HepG2 (cell line): ENCODE measurements around the gene DCUN1D2. TPM values are rescaled to one million over a fixed set of nuclear protein-coding genes. Genes with fewer than 3 reads are reported as not detected.
A peak's percentile ranks its signal among the peaks of the same experiment; 100 is the strongest.

Experiments used
- ATAC-seq: fragments of 200-7000 bp; cut with Tn5 transposase; 3 replicates; pipeline ENCODE4 v1.9.1; 2020; ENCODE audit warnings: mild to moderate bottlenecking, moderate library complexity
- BruUV-seq: library from RNA; stranded (reverse); fragments of 400-500 nt; replicated peaks from 2 replicates; lab custom pipeline; 2021; lab: Mats Ljungman, UMichigan
- CTCF ChIA-PET: fragments of 300-600 bp; formaldehyde crosslinking; extraction: SDS; loops from one replicate; lab custom pipeline; 2021; ENCODE audit warnings: low total read pairs, inconsistent platforms, low intra/inter-chr PET ratio; lab: Yijun Ruan, JAX
- POLR2A ChIA-PET: fragments of 350-600 bp; sonication (Branson Sonifier 250); formaldehyde crosslinking; loops from one replicate; lab custom pipeline; 2020; ENCODE audit warnings: antibody characterized with exemption, inconsistent platforms; lab: Yijun Ruan, JAX
- DNase-seq: peaks from one replicate; pipeline ENCODE4 v3.0.0-alpha.2; 2015; ENCODE audit warnings: low spot score
- FAIRE-seq: peaks from 3 replicates; lab custom pipeline; 2011; peaks lifted over from hg19 to GRCh38; lab: Jason Lieb, UNC
- H2AFZ ChIP-seq: one replicate; pipeline ENCODE4 v1.6.1; 2011; ENCODE audit warnings: low read length, inconsistent platforms
- H3K27ac ChIP-seq: fragments of 300-600 bp; 3 replicates; pipeline ENCODE4 v1.8.0; 2011; ENCODE audit warnings: mixed run types, mild to moderate bottlenecking, mixed read lengths, low read length, inconsistent platforms; ENCODE audit not compliant: insufficient read depth; ENCODE audit errors: extremely low read length
- H3K27me3 ChIP-seq, 2 experiments: fragments of 200-600 bp in 1 of 2; 2 replicates in 1 of 2; 3 replicates in 1 of 2; pipeline versions ENCODE4 v1.6.0 to v1.8.0; 2011; ENCODE audit warnings: low read length in 2 of 2, mild to moderate bottlenecking in 2 of 2, moderate library complexity in 2 of 2, inconsistent platforms in 1 of 2; ENCODE audit not compliant: insufficient read depth in 2 of 2, control insufficient read depth in 1 of 2
- H3K36me3 ChIP-seq, 2 experiments: fragments of 200-600 bp in 1 of 2; replicated peaks in 1 of 2; 2 replicates in 1 of 2; 3 replicates in 1 of 2; pipeline versions ENCODE4 v1.5.1 to v1.8.0; 2011; ENCODE audit warnings: low read length in 2 of 2, inconsistent platforms in 1 of 2; ENCODE audit not compliant: insufficient read depth in 2 of 2, control insufficient read depth in 1 of 2
- H3K4me1 ChIP-seq: 2 replicates; pipeline ENCODE4 v1.5.1; 2012; ENCODE audit warnings: low read length, inconsistent platforms; ENCODE audit not compliant: insufficient read depth
- H3K4me2 ChIP-seq: 2 replicates; pipeline ENCODE4 v1.6.0; 2011; ENCODE audit warnings: low read depth, low read length, inconsistent platforms
- H3K4me3 ChIP-seq, 3 experiments: fragments of 200-600 bp in 1 of 3; sonication (generic), shearing (Covaris generic) in 1 of 3; replicated peaks in 1 of 3; 2 replicates each; pipeline ENCODE4 v1.5.1; 2011 to 2016; ENCODE audit warnings: low read length in 3 of 3, inconsistent platforms in 2 of 3, low read depth in 2 of 3, mild to moderate bottlenecking in 2 of 3, control low read depth in 1 of 3, mixed read lengths in 1 of 3; ENCODE audit not compliant: insufficient read depth in 1 of 3
- H3K79me2 ChIP-seq: one replicate; pipeline ENCODE4 v1.6.1; 2011; ENCODE audit warnings: low read length, inconsistent platforms; ENCODE audit not compliant: insufficient read depth
- H3K9ac ChIP-seq: 2 replicates; pipeline ENCODE4 v1.6.0; 2011; ENCODE audit warnings: mild to moderate bottlenecking, low read depth, low read length, inconsistent platforms; ENCODE audit not compliant: insufficient read depth
- H3K9me3 ChIP-seq: 2 replicates; pipeline ENCODE4 v1.5.1; 2012; ENCODE audit warnings: mild to moderate bottlenecking, low read length
- H4K20me1 ChIP-seq: 2 replicates; pipeline ENCODE4 v1.6.0; 2011; ENCODE audit warnings: inconsistent platforms, mild to moderate bottlenecking, low read length, moderate library complexity; ENCODE audit not compliant: insufficient read depth
- MED8 ChIP-seq: sonication (generic); formaldehyde crosslinking; IDR thresholded peaks from 2 replicates; pipeline ENCODE4 v1.8.1; 2023; ENCODE audit warnings: mild to moderate bottlenecking, missing genetic modification reagents; ENCODE audit not compliant: insufficient replicate concordance
- NR2F1 ChIP-seq, 2 experiments: fragments of 450-650 bp in 1 of 2; formaldehyde crosslinking in 1 of 2; IDR thresholded peaks; 2 replicates each; pipeline versions ENCODE4 v1.5.0 to v1.6.1; 2016 to 2020; ENCODE audit warnings: mild to moderate bottlenecking in 1 of 2, missing compliant biosample characterization in 1 of 2, missing genetic modification reagents in 1 of 2, moderate library complexity in 1 of 2
- SMYD3 ChIP-seq: sonication (generic); formaldehyde crosslinking; IDR thresholded peaks from 2 replicates; pipeline ENCODE4 v1.8.1; 2023; ENCODE audit warnings: mild to moderate bottlenecking, missing genetic modification reagents
- ZBTB20 ChIP-seq: sonication (generic); formaldehyde crosslinking; IDR thresholded peaks from 2 replicates; pipeline ENCODE4 v1.8.1; 2023; ENCODE audit warnings: missing genetic modification reagents, low read depth, mild to moderate bottlenecking, borderline replicate concordance
- ZNF24 ChIP-seq: fragments of 450-650 bp; IDR thresholded peaks from 2 replicates; pipeline ENCODE4 v1.6.1; 2017; ENCODE audit warnings: antibody characterized with exemption, mild to moderate bottlenecking
- ZNF30 ChIP-seq: sonication (generic); formaldehyde crosslinking; IDR thresholded peaks from 2 replicates; pipeline ENCODE4 v1.5.0; 2020; ENCODE audit warnings: mild to moderate bottlenecking, missing genetic modification reagents
- WGBS: methylation state at CpG from one replicate; pipeline ENCODE4 v1.1.6; 2017; ENCODE audit warnings: low lambda C conversion rate; 5-methylcytosine and 5-hydroxymethylcytosine counted together
- in situ Hi-C: cut with HindIII; loops from 2 replicates; pipeline ENCODE4 v1.10.0; 2017; ENCODE audit warnings: low pct_unique_long_range_greater_than_20kb; ENCODE audit not compliant: extremely low pct_ligation_motif_present
- intact Hi-C: fragments of 100-400 bp; cut with micrococcal nuclease; formaldehyde crosslinking; loops from one replicate; pipeline ENCODE4 v1.10.0; 2022; ENCODE audit not compliant: unreplicated experiment
- polyA plus RNA-seq, 8 experiments: library from polyadenylated mRNA; depleted of rRNA in 3 of 8; stranded (reverse) in 7 of 8; unstranded in 1 of 8; fragments of >200 nt; fragmentation: Illumina TruSeq in 4 of 8; extraction: Trizol in 4 of 8; gene quantifications; 2 replicates each; pipeline versions ENCODE4 v1.2.1 to v1.2.3, GENCODE V29; 2011 to 2016; ENCODE audit warnings: low read depth in 4 of 8, missing spikeins in 1 of 8, mixed read lengths in 1 of 8; ENCODE audit not compliant: insufficient read depth in 1 of 8
- total RNA-seq, 5 experiments: library from RNA; depleted of rRNA; stranded (reverse); fragments of >200 nt; fragmentation: Illumina TruSeq; extraction: Trizol; gene quantifications; 2 replicates each; pipeline ENCODE4 v1.2.3, GENCODE V29; 2016; ENCODE audit warnings: low read depth in 1 of 5
- TF ChIP-seq, protein P1 (sequence below): IDR thresholded peaks from 2 replicates; pipeline ENCODE4 v1.6.1; 2016; ENCODE audit warnings: missing compliant biosample characterization, missing genetic modification reagents, borderline replicate concordance
- TF ChIP-seq, protein P2 (sequence below): sonication (generic); formaldehyde crosslinking; IDR thresholded peaks from 2 replicates; pipeline ENCODE4 v1.5.1; 2020; ENCODE audit warnings: mild to moderate bottlenecking, moderate library complexity, missing genetic modification reagents

Gene DCUN1D2
- total and polyA plus RNA-seq, 2 of the 13 experiments (the other 11 are each of a cell fraction or from before 2014, with no cell fraction given): 9.1 to 9.6 TPM

GRCh38 chr13:113532156-113532806 lies 41.8 kb upstream of the DCUN1D2 start:
- H3K4me1 ChIP-seq: no peaks in the 10 kb centered on the region
- BruUV-seq: no TSS peak
- intact Hi-C loops (no loop called here), in situ Hi-C loops (no loop called here)
- TF ChIP-seq, protein P1, sequence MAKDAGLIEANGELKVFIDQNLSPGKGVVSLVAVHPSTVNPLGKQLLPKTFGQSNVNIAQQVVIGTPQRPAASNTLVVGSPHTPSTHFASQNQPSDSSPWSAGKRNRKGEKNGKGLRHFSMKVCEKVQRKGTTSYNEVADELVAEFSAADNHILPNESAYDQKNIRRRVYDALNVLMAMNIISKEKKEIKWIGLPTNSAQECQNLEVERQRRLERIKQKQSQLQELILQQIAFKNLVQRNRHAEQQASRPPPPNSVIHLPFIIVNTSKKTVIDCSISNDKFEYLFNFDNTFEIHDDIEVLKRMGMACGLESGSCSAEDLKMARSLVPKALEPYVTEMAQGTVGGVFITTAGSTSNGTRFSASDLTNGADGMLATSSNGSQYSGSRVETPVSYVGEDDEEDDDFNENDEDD: no peak
- no peak for TF ChIP-seq NR2F1 (CRISPR knock-in tag; IDR thresholded peaks at IDR 0.05)
- TF ChIP-seq ZBTB20: no peak
- TF ChIP-seq, protein P2, sequence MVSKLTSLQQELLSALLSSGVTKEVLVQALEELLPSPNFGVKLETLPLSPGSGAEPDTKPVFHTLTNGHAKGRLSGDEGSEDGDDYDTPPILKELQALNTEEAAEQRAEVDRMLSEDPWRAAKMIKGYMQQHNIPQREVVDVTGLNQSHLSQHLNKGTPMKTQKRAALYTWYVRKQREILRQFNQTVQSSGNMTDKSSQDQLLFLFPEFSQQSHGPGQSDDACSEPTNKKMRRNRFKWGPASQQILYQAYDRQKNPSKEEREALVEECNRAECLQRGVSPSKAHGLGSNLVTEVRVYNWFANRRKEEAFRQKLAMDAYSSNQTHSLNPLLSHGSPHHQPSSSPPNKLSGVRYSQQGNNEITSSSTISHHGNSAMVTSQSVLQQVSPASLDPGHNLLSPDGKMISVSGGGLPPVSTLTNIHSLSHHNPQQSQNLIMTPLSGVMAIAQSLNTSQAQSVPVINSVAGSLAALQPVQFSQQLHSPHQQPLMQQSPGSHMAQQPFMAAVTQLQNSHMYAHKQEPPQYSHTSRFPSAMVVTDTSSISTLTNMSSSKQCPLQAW (CRISPR knock-in tag): no peak
- TF ChIP-seq MED8: no peak
- TF ChIP-seq ZNF30 (CRISPR knock-in tag): no peak
- TF ChIP-seq SMYD3 (CRISPR knock-in tag): no peak
- TF ChIP-seq ZNF24: no peak
- no peak for DNase-seq
- H3K9ac ChIP-seq: no peak overlapping the region
- ChIA-PET CTCF (no interaction called here), POLR2A (no interaction called here)
- H3K4me2 ChIP-seq: no peak overlapping the region
- no peaks in the 10 kb centered on the region for H3K27me3 ChIP-seq
- no peak overlapping the region for H3K4me3 ChIP-seq
- 96% methylated on average over 14 of the region's 16 CpGs for WGBS
- H3K36me3 ChIP-seq: peaks cover 9 to 39% of the 10 kb centered on the region in 2 experiments; a peak in 3 of 5 replicates
- FAIRE-seq: no peak
- H3K79me2 ChIP-seq: no peaks in the 10 kb centered on the region
- H3K9me3 ChIP-seq: no peaks in the 10 kb centered on the region
- peak; percentile 27 for ATAC-seq
- H4K20me1 ChIP-seq: no peaks in the 10 kb centered on the region
- no peak overlapping the region for H3K27ac ChIP-seq
- no peak overlapping the region for H2AFZ ChIP-seq
